GM12892 (cell line): ENCODE measurements around the gene GTF2A1.

Experiments used
- DNase-seq: peaks from one replicate; pipeline ENCODE4 v3.0.0; 2011; ENCODE audit not compliant: insufficient read length
- FAIRE-seq: peaks from 2 replicates; lab custom pipeline; 2011; peaks lifted over from hg19 to GRCh38; lab: Jason Lieb, UNC
- POLR2A ChIP-seq: IDR thresholded peaks from 2 replicates; pipeline ENCODE4 v1.6.1; 2011; ENCODE audit warnings: low read depth, low read length, control low read depth
- POLR2AphosphoS5 ChIP-seq: IDR thresholded peaks from 2 replicates; pipeline ENCODE4 v1.6.1; 2011; ENCODE audit warnings: low read depth, low read length, control low read depth
- TAF1 ChIP-seq: IDR thresholded peaks from 2 replicates; pipeline ENCODE4 v1.6.1; 2011; ENCODE audit warnings: low read depth, mild to moderate bottlenecking, control low read depth, low read length, borderline replicate concordance

Gene GTF2A1

DNA sequence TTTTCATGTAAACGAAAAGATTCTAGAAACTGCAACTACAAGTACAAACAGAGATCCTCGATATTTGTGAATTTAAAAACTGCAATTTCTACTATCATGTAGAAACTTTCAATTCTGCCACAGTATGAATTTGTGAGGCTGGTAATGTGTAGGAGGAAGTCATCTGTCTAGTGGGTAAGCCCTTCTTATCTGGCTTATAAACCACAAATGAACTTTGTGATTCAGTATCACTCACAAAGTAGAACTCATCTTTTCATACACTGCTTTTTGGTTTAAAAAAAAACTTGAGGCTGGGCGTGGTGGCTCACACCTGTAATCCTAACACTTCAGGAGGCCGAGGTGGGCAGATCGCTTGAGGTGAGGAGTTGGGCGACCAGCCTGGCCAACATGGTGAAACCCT lies 20.7 kb downstream of the GTF2A1 start:
- FAIRE-seq (no peak), DNase-seq (no peak)
- TF ChIP-seq POLR2A (no peak), TAF1 (no peak), POLR2AphosphoS5 (no peak)

GRCh38 chr14:81199084-81199483 lies 21.7 kb downstream of the GTF2A1 start:
- DNase-seq (no peak), FAIRE-seq (no peak)
- no peak for TF ChIP-seq POLR2AphosphoS5
- no peak for TF ChIP-seq TAF1
- no peak for TF ChIP-seq POLR2A

GRCh38 chr14:81198651-81199050 lies 22.1 kb downstream of the GTF2A1 start:
- FAIRE-seq, result no peak
- no peak for TF ChIP-seq POLR2A
- TF ChIP-seq TAF1, result no peak
- no peak for TF ChIP-seq POLR2AphosphoS5
- no peak for DNase-seq

DNA sequence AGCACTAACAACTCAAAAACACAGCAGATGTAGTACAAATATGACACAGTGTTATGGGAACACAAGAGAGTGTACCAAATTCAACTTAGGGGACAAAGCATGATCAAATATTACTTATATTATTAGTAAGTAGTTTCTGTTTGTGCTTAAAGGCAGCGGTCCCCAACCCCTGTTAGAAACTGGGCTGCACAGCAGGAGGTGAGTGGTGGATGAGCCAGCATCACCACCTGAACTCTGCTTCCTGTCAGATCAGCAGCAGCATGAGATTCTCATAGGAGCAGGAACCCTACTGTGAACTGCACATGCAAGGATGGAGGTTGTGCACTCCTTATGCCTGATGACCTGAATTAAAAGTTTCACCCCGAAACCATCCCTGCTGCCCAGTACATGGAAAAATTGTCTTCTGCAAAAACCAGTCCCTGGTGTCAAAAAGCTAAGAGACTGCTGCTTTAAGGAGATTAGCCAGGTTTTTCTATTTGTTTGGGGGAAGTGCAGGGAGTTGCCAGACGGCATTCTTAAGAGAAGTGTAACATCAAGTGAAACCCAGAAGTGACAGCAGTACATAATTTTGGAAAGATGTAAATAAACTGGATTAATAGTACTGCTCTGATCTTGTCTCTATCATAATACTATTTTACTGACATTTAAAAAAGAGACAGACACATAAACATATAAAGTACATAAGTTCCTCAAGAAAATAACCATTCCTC lies 26.7 kb downstream of the GTF2A1 start:
- TF ChIP-seq TAF1, result no peak
- no peak for TF ChIP-seq POLR2AphosphoS5
- TF ChIP-seq POLR2A, result no peak
- no peak for DNase-seq
- peak; percentile 75 for FAIRE-seq

GRCh38 chr14:81192594-81192993 lies 28.2 kb downstream of the GTF2A1 start:
- no peak for TF ChIP-seq TAF1
- no peak for TF ChIP-seq POLR2A
- no peak for TF ChIP-seq POLR2AphosphoS5
- no peak for FAIRE-seq
- no peak for DNase-seq

GRCh38 chr14:81187832-81188522 lies 32.8 kb downstream of the GTF2A1 start:
- no peak for DNase-seq
- FAIRE-seq, result no peak
- TF ChIP-seq POLR2A, result no peak
- TF ChIP-seq TAF1, result no peak
- TF ChIP-seq POLR2AphosphoS5, result no peak

GRCh38 chr14:81179631-81180030 lies 41.1 kb downstream of the GTF2A1 start:
- no peak for FAIRE-seq
- TF ChIP-seq POLR2AphosphoS5, result no peak
- TF ChIP-seq POLR2A, result no peak
- no peak for TF ChIP-seq TAF1

GRCh38 chr14:81178063-81178462 lies 42.7 kb downstream of the GTF2A1 start:
- peak; percentile 74 for FAIRE-seq
- no peak for TF ChIP-seq POLR2A
- TF ChIP-seq POLR2AphosphoS5, result no peak
- TF ChIP-seq TAF1, result no peak
- DNase-seq, result no peak

More at GRCh38 chr14:81179631-81180030, 41.1 kb downstream of the GTF2A1 start:
- DNase-seq, result no peak

- DNase-seq (no peak), FAIRE-seq (no peak)
- no peak for TF ChIP-seq POLR2A
- no peak for TF ChIP-seq POLR2AphosphoS5
- TF ChIP-seq TAF1, result no peak
These were observed 43.5 kb downstream of the GTF2A1 start for GRCh38 chr14:81177225-81177624.

DNA sequence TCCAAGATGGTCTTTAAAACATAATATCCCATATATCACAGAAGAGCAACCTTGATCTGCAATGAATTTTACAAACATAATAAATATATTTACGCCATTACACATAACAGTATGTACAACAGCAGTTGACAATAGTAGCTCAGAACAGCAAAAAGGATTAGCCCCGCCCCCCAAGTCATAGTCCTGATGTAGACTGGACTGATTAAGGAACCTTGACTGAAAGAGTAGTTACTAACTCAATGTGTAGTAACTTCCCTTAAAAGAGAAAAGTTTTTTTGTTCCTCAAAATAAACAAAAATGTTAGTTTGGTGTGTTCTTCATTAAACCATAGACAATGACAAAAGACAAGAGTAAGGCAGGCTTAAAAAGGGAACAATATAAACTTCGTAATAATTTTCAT lies 44.5 kb downstream of the GTF2A1 start:
- TF ChIP-seq TAF1, result no peak
- TF ChIP-seq POLR2AphosphoS5, result no peak
- no peak for TF ChIP-seq POLR2A

GRCh38 chr14:81172881-81173280 lies 47.9 kb downstream of the GTF2A1 start:
- no peak for TF ChIP-seq POLR2AphosphoS5
- no peak for TF ChIP-seq POLR2A
- no peak for TF ChIP-seq TAF1
- FAIRE-seq (no peak), DNase-seq (no peak)

More for the DNA sequence above, 44.5 kb downstream of the GTF2A1 start:
- no peak for FAIRE-seq
- DNase-seq, result no peak

DNA sequence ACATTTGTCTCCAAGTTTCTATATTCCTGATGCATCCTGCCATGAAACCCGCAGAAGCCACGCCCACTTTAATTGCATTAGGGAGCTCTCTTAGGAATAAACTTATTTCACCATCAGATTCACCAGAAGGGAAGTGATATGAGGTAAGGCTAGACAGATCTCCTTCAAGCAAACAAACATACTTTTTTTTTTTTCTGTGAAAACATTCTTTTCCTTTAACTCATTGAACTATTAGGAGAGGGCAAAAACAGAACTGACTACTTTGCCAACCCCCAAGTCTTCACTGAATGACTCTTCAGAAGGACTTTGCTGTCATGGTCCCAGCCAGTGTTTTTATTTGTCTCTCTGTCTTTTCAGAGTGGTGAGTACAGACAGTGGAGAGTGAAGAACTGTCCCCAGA lies 48.4 kb downstream of the GTF2A1 start:
- DNase-seq (no peak), FAIRE-seq (no peak)
- TF ChIP-seq TAF1, result no peak
